ENCODE data around the gene OSBPL5. TPM values are rescaled to one million over a fixed set of nuclear protein-coding genes. Genes with fewer than 3 reads are reported as not detected.

Gene OSBPL5
- total and polyA plus RNA-seq, 4 donors = 15.2 to 51.5 (median 28.3) TPM

- H3K9ac ChIP-seq (ENCODE audit: insufficient read depth in 1 of 2, low read length in 2 of 2) = no peak overlapping the region
- no peaks in the 10 kb centered on the region for H3K27me3 ChIP-seq (ENCODE audit: control insufficient read depth in 3 of 3, insufficient read depth in 3 of 3, low read length in 2 of 3)
- no peak for ATAC-seq (ENCODE audit: insufficient read depth, low FRiP score)
- H3K4me1 ChIP-seq (ENCODE audit: control insufficient read depth in 5 of 5, insufficient read depth in 5 of 5, low read length in 5 of 5) = peaks cover 0 to 16% (median under 1%) of the 10 kb centered on the region in 5 donors
- no peak overlapping the region for H3K27ac ChIP-seq (ENCODE audit: low read depth in 1 of 2, low read length in 1 of 2)
- no peak overlapping the region for H3K4me3 ChIP-seq
- 78 to 85% methylated on average over 21 of the region's 21 CpGs for WGBS, 2 donors
- DNase-seq = peak in 1 of 3 donors; percentile 10
- H3K36me3 ChIP-seq (ENCODE audit: control insufficient read depth in 4 of 4, insufficient read depth in 4 of 4, low read length in 4 of 4) = peaks cover 0 to 13% (median 5%) of the 10 kb centered on the region in 4 donors
- H3K9me3 ChIP-seq (ENCODE audit: control insufficient read depth in 4 of 4, insufficient read depth in 3 of 4, low read length in 3 of 4) = no peaks in the 10 kb centered on the region
- TF ChIP-seq, protein P1, sequence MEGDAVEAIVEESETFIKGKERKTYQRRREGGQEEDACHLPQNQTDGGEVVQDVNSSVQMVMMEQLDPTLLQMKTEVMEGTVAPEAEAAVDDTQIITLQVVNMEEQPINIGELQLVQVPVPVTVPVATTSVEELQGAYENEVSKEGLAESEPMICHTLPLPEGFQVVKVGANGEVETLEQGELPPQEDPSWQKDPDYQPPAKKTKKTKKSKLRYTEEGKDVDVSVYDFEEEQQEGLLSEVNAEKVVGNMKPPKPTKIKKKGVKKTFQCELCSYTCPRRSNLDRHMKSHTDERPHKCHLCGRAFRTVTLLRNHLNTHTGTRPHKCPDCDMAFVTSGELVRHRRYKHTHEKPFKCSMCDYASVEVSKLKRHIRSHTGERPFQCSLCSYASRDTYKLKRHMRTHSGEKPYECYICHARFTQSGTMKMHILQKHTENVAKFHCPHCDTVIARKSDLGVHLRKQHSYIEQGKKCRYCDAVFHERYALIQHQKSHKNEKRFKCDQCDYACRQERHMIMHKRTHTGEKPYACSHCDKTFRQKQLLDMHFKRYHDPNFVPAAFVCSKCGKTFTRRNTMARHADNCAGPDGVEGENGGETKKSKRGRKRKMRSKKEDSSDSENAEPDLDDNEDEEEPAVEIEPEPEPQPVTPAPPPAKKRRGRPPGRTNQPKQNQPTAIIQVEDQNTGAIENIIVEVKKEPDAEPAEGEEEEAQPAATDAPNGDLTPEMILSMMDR (IDR thresholded peaks at IDR 0.05; ENCODE audit: control extremely low read depth, extremely low read depth) = no peak
These were observed 35.4 kb downstream of the OSBPL5 start for GRCh38 chr11:3129591-3130268.

GRCh38 chr11:3129181-3129590 is 35.9 kb downstream of the OSBPL5 start:
- TF ChIP-seq, protein P1 (IDR thresholded peaks at IDR 0.05; ENCODE audit: control extremely low read depth, extremely low read depth) = no peak
- ATAC-seq (ENCODE audit: insufficient read depth, low FRiP score) (no peak), DNase-seq (peak in 1 of 3 donors; percentile 8)
- H3K27ac ChIP-seq (ENCODE audit: low read depth in 1 of 2, low read length in 1 of 2) = no peak overlapping the region
- WGBS, 2 donors = 79 to 89% methylated on average over 7 to 10 of the region's 10 CpGs
- peaks cover 0 to 15% (median 5%) of the 10 kb centered on the region in 4 donors for H3K36me3 ChIP-seq (ENCODE audit: control insufficient read depth in 4 of 4, insufficient read depth in 4 of 4, low read length in 4 of 4)
- H3K4me1 ChIP-seq (ENCODE audit: control insufficient read depth in 5 of 5, insufficient read depth in 5 of 5, low read length in 5 of 5) = peaks cover 0 to 19% (median 2%) of the 10 kb centered on the region in 5 donors
- H3K9me3 ChIP-seq (ENCODE audit: control insufficient read depth in 4 of 4, insufficient read depth in 3 of 4, low read length in 3 of 4) = no peaks in the 10 kb centered on the region
- no peak overlapping the region for H3K9ac ChIP-seq (ENCODE audit: insufficient read depth in 1 of 2, low read length in 2 of 2)
- no peak overlapping the region for H3K4me3 ChIP-seq
- H3K27me3 ChIP-seq (ENCODE audit: control insufficient read depth in 3 of 3, insufficient read depth in 3 of 3, low read length in 2 of 3) = no peaks in the 10 kb centered on the region

DNA sequence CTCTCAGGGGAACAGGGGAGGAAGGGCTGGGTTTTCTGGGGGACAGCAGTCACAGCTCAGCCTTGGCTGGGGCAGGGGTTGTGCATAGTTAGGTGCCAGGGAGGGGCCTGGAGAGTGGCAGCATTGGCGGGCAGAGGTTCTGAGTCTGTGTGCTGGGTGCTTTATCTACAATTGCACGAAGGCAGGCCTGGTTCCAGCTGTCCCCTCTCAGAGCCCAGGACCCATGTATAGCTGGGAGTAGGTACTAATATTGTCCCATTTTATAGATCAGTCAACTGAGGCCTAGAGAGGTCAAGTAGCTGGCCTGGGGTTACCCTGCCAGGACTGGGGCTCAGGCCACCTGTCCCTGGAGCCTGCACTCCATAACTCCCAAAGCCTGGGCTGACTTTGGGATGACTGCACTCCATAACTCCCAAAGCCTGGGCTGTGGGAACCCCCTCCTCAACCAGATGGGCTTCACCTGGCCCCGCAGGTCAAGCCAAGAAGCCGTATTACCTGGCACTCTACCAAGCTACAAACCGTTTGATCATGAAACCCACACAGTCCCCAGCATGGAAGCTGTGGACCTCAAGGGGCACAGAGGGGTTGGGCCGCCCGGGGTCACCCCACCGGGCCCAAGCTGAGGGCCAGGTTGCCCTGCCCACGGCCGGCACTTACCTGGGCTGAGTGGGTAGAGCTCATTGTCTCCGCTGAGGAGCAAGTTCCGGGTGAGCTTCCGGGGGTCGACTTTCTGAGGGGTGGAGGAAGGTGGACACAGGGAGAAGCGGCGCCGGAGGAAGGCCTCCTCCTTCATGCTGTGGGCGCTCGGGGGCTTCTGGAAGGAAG is 36.5 kb downstream of the OSBPL5 start:
- H3K9ac ChIP-seq (ENCODE audit: insufficient read depth in 1 of 2, low read length in 2 of 2) = no peak overlapping the region
- H3K27ac ChIP-seq (ENCODE audit: low read depth in 1 of 2, low read length in 1 of 2) = peak overlapping the region in 1 of 2 donors; percentile 22
- peaks cover 0 to 24% (median 6%) of the 10 kb centered on the region in 5 donors for H3K4me1 ChIP-seq (ENCODE audit: control insufficient read depth in 5 of 5, insufficient read depth in 5 of 5, low read length in 5 of 5)
- DNase-seq = peak in 1 of 3 donors; percentile 10
- no peak overlapping the region for H3K4me3 ChIP-seq
- 87 to 88% methylated on average over 19 of the region's 19 CpGs for WGBS, 2 donors
- H3K36me3 ChIP-seq (ENCODE audit: control insufficient read depth in 4 of 4, insufficient read depth in 4 of 4, low read length in 4 of 4) = peaks cover 0 to 15% (median 5%) of the 10 kb centered on the region in 4 donors
- no peaks in the 10 kb centered on the region for H3K9me3 ChIP-seq (ENCODE audit: control insufficient read depth in 4 of 4, insufficient read depth in 3 of 4, low read length in 3 of 4)
- no peak for ATAC-seq (ENCODE audit: insufficient read depth, low FRiP score)
- H3K27me3 ChIP-seq (ENCODE audit: control insufficient read depth in 3 of 3, insufficient read depth in 3 of 3, low read length in 2 of 3) = no peaks in the 10 kb centered on the region
- TF ChIP-seq, protein P1 (IDR thresholded peaks at IDR 0.05; ENCODE audit: control extremely low read depth, extremely low read depth) = no peak

Measured in lung (tissue), 12 donors.